GM23338 (cell line): ENCODE results near the gene ZNF524.

Experiments
- CREB1 ChIP-seq: fragments of 250-450 bp; sonication (Bioruptor Pico); IDR thresholded peaks from 2 replicates; pipeline ENCODE4 v1.5.0; 2020; ENCODE audit warnings: low read depth, mild to moderate bottlenecking, moderate library complexity
- CTCF ChIP-seq, 2 experiments: fragments of 200-600 bp in 1 of 2; sonication (generic) in 1 of 2; conservative IDR thresholded peaks; 2 replicates each; pipeline versions ENCODE4 v1.5.1 to v1.6.1; 2016 to 2017; ENCODE audit warnings: antibody characterized with exemption in 2 of 2, low read depth in 2 of 2, mild to moderate bottlenecking in 2 of 2, moderate library complexity in 1 of 2
- ETS1 ChIP-seq: IDR thresholded peaks from 2 replicates; pipeline ENCODE4 v1.6.1; 2016; ENCODE audit warnings: antibody characterized with exemption
- EZH2 ChIP-seq: fragments of 200-600 bp; sonication (generic); IDR thresholded peaks from one replicate; pipeline ENCODE4 v1.8.0; 2017; ENCODE audit warnings: antibody characterized with exemption, mild to moderate bottlenecking, low read depth; ENCODE audit not compliant: unreplicated experiment
- EZH2phosphoT487 ChIP-seq: fragments of 200-600 bp; sonication (generic); IDR thresholded peaks from one replicate; pipeline ENCODE4 v1.8.1; 2018; ENCODE audit warnings: antibody characterized with exemption; ENCODE audit not compliant: unreplicated experiment
- JUNB ChIP-seq: IDR thresholded peaks from one replicate; pipeline ENCODE4 v1.6.1; 2016; ENCODE audit warnings: antibody characterized with exemption; ENCODE audit not compliant: unreplicated experiment
- NANOG ChIP-seq: IDR thresholded peaks from 2 replicates; pipeline ENCODE4 v1.6.1; 2016; ENCODE audit warnings: antibody characterized with exemption, borderline replicate concordance
- POLR2AphosphoS5 ChIP-seq: IDR thresholded peaks from 2 replicates; pipeline ENCODE4 v1.6.1; 2016; ENCODE audit warnings: antibody characterized with exemption, low read depth
- STAT1 ChIP-seq: IDR thresholded peaks from one replicate; pipeline ENCODE4 v1.6.1; 2016; ENCODE audit warnings: antibody characterized with exemption; ENCODE audit not compliant: unreplicated experiment
- ZNF114 ChIP-seq: fragments of 250-450 bp; sonication (Bioruptor Pico); IDR thresholded peaks from 2 replicates; pipeline ENCODE4 v1.5.0; 2020; ENCODE audit warnings: mild to moderate bottlenecking, moderate library complexity
- ZNF331 ChIP-seq: fragments of 250-450 bp; sonication (Bioruptor Pico); IDR thresholded peaks from 2 replicates; pipeline ENCODE4 v1.5.0; 2020; ENCODE audit warnings: low read depth, mild to moderate bottlenecking, moderate library complexity
- TF ChIP-seq, protein P1 (sequence below): IDR thresholded peaks from one replicate; pipeline ENCODE4 v1.6.1; 2018; ENCODE audit warnings: antibody characterized with exemption; ENCODE audit not compliant: unreplicated experiment
- TF ChIP-seq, protein P2 (sequence below): fragments of 250-450 bp; sonication (Bioruptor Pico); IDR thresholded peaks from 2 replicates; pipeline ENCODE4 v1.5.0; 2020; ENCODE audit warnings: mild to moderate bottlenecking, moderate library complexity

GRCh38 chr19:55618426-55618825, 18.3 kb downstream of the ZNF524 start:
- TF ChIP-seq EZH2phosphoT487 (no peak), CTCF (conservative IDR thresholded peaks at IDR 0.05; ENCODE audit: low read depth in 2 of 2) (no peak), EZH2 (no peak), POLR2AphosphoS5 (no peak), ZNF114 (no peak), STAT1 (no peak), CREB1 (CRISPR knock-in tag) (no peak), ETS1 (no peak), JUNB (no peak), NANOG (no peak), ZNF331 (CRISPR knock-in tag) (no peak)
- TF ChIP-seq, protein P1, sequence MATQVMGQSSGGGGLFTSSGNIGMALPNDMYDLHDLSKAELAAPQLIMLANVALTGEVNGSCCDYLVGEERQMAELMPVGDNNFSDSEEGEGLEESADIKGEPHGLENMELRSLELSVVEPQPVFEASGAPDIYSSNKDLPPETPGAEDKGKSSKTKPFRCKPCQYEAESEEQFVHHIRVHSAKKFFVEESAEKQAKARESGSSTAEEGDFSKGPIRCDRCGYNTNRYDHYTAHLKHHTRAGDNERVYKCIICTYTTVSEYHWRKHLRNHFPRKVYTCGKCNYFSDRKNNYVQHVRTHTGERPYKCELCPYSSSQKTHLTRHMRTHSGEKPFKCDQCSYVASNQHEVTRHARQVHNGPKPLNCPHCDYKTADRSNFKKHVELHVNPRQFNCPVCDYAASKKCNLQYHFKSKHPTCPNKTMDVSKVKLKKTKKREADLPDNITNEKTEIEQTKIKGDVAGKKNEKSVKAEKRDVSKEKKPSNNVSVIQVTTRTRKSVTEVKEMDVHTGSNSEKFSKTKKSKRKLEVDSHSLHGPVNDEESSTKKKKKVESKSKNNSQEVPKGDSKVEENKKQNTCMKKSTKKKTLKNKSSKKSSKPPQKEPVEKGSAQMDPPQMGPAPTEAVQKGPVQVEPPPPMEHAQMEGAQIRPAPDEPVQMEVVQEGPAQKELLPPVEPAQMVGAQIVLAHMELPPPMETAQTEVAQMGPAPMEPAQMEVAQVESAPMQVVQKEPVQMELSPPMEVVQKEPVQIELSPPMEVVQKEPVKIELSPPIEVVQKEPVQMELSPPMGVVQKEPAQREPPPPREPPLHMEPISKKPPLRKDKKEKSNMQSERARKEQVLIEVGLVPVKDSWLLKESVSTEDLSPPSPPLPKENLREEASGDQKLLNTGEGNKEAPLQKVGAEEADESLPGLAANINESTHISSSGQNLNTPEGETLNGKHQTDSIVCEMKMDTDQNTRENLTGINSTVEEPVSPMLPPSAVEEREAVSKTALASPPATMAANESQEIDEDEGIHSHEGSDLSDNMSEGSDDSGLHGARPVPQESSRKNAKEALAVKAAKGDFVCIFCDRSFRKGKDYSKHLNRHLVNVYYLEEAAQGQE, result no peak
- TF ChIP-seq, protein P2, sequence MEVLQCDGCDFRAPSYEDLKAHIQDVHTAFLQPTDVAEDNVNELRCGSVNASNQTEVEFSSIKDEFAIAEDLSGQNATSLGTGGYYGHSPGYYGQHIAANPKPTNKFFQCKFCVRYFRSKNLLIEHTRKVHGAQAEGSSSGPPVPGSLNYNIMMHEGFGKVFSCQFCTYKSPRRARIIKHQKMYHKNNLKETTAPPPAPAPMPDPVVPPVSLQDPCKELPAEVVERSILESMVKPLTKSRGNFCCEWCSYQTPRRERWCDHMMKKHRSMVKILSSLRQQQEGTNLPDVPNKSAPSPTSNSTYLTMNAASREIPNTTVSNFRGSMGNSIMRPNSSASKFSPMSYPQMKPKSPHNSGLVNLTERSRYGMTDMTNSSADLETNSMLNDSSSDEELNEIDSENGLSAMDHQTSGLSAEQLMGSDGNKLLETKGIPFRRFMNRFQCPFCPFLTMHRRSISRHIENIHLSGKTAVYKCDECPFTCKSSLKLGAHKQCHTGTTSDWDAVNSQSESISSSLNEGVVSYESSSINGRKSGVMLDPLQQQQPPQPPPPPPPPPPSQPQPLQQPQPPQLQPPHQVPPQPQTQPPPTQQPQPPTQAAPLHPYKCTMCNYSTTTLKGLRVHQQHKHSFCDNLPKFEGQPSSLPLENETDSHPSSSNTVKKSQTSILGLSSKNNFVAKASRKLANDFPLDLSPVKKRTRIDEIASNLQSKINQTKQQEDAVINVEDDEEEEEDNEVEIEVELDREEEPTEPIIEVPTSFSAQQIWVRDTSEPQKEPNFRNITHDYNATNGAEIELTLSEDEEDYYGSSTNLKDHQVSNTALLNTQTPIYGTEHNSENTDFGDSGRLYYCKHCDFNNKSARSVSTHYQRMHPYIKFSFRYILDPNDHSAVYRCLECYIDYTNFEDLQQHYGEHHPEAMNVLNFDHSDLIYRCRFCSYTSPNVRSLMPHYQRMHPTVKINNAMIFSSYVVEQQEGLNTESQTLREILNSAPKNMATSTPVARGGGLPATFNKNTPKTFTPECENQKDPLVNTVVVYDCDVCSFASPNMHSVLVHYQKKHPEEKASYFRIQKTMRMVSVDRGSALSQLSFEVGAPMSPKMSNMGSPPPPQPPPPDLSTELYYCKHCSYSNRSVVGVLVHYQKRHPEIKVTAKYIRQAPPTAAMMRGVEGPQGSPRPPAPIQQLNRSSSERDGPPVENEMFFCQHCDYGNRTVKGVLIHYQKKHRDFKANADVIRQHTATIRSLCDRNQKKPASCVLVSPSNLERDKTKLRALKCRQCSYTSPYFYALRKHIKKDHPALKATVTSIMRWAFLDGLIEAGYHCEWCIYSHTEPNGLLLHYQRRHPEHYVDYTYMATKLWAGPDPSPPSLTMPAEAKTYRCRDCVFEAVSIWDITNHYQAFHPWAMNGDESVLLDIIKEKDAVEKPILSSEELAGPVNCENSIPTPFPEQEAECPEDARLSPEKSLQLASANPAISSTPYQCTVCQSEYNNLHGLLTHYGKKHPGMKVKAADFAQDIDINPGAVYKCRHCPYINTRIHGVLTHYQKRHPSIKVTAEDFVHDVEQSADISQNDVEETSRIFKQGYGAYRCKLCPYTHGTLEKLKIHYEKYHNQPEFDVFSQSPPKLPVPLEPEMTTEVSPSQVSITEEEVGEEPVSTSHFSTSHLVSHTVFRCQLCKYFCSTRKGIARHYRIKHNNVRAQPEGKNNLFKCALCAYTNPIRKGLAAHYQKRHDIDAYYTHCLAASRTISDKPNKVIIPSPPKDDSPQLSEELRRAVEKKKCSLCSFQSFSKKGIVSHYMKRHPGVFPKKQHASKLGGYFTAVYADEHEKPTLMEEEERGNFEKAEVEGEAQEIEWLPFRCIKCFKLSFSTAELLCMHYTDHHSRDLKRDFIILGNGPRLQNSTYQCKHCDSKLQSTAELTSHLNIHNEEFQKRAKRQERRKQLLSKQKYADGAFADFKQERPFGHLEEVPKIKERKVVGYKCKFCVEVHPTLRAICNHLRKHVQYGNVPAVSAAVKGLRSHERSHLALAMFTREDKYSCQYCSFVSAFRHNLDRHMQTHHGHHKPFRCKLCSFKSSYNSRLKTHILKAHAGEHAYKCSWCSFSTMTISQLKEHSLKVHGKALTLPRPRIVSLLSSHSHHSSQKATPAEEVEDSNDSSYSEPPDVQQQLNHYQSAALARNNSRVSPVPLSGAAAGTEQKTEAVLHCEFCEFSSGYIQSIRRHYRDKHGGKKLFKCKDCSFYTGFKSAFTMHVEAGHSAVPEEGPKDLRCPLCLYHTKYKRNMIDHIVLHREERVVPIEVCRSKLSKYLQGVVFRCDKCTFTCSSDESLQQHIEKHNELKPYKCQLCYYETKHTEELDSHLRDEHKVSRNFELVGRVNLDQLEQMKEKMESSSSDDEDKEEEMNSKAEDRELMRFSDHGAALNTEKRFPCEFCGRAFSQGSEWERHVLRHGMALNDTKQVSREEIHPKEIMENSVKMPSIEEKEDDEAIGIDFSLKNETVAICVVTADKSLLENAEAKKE, result no peak
